DND-41 (cell line): ENCODE results near the gene GRAMD4.

Source experiments
- ATAC-seq: fragments of 200-7000 bp; cut with Tn5 transposase; 3 replicates; pipeline ENCODE4 v1.9.1; 2021; ENCODE audit warnings: low read depth; ENCODE audit not compliant: insufficient read depth
- DNase-seq: peaks from one replicate; pipeline ENCODE4 v3.0.0-alpha.2; 2020
- H2AFZ ChIP-seq: 2 replicates; pipeline ENCODE4 v1.6.0; 2012; ENCODE audit warnings: low read depth, low read length
- H3K27ac ChIP-seq: 2 replicates; pipeline ENCODE4 v1.5.1; 2012; ENCODE audit warnings: low read length, inconsistent platforms
- H3K27me3 ChIP-seq: fragments of 200-600 bp; sonication (generic); 2 replicates; pipeline ENCODE4 v1.6.0; 2012; ENCODE audit warnings: low read length, mild to moderate bottlenecking, inconsistent platforms; ENCODE audit not compliant: insufficient read depth, poor library complexity
- H3K36me3 ChIP-seq: 2 replicates; pipeline ENCODE4 v1.5.1; 2012; ENCODE audit warnings: low read length, inconsistent platforms; ENCODE audit not compliant: insufficient read depth
- H3K4me1 ChIP-seq: 2 replicates; pipeline ENCODE4 v1.5.1; 2012; ENCODE audit warnings: mild to moderate bottlenecking, low read length; ENCODE audit not compliant: insufficient read depth
- H3K4me2 ChIP-seq: 2 replicates; pipeline ENCODE4 v1.6.0; 2012; ENCODE audit warnings: mild to moderate bottlenecking, moderate library complexity, low read length, inconsistent platforms; ENCODE audit not compliant: insufficient read depth
- H3K4me3 ChIP-seq, 2 experiments: fragments of 200-600 bp in 1 of 2; shearing (Covaris generic) in 1 of 2; 2 replicates each; pipeline ENCODE4 v1.5.1; 2012 to 2016; ENCODE audit warnings: inconsistent platforms in 2 of 2, low read length in 2 of 2, mild to moderate bottlenecking in 2 of 2, low read depth in 1 of 2, moderate library complexity in 1 of 2
- H3K79me2 ChIP-seq: 2 replicates; pipeline ENCODE4 v1.6.0; 2012; ENCODE audit warnings: low read length, inconsistent platforms; ENCODE audit not compliant: insufficient read depth
- H3K9ac ChIP-seq: 2 replicates; pipeline ENCODE4 v1.6.0; 2012; ENCODE audit warnings: low read depth, mild to moderate bottlenecking, inconsistent platforms, low read length, moderate library complexity
- H3K9me3 ChIP-seq: 2 replicates; pipeline ENCODE4 v1.5.1; 2012; ENCODE audit warnings: low read length, moderate library complexity, mild to moderate bottlenecking, inconsistent platforms; ENCODE audit not compliant: insufficient read depth, severe bottlenecking
- H4K20me1 ChIP-seq: 2 replicates; pipeline ENCODE4 v1.6.0; 2012; ENCODE audit warnings: low read length; ENCODE audit not compliant: insufficient read depth
- CTCF ChIP-seq: IDR thresholded peaks from 2 replicates; pipeline ENCODE4 v1.5.1; 2012; ENCODE audit warnings: borderline replicate concordance, low read length, moderate library complexity, mild to moderate bottlenecking; ENCODE audit not compliant: poor library complexity, severe bottlenecking; ENCODE audit errors: extremely low read depth
- EZH2 ChIP-seq: IDR thresholded peaks from 3 replicates; pipeline ENCODE4 v1.6.1; 2012; ENCODE audit warnings: borderline replicate concordance, low read depth, mild to moderate bottlenecking, moderate library complexity, low read length, inconsistent platforms; ENCODE audit not compliant: severe bottlenecking

GRAMD4 gene

DNA sequence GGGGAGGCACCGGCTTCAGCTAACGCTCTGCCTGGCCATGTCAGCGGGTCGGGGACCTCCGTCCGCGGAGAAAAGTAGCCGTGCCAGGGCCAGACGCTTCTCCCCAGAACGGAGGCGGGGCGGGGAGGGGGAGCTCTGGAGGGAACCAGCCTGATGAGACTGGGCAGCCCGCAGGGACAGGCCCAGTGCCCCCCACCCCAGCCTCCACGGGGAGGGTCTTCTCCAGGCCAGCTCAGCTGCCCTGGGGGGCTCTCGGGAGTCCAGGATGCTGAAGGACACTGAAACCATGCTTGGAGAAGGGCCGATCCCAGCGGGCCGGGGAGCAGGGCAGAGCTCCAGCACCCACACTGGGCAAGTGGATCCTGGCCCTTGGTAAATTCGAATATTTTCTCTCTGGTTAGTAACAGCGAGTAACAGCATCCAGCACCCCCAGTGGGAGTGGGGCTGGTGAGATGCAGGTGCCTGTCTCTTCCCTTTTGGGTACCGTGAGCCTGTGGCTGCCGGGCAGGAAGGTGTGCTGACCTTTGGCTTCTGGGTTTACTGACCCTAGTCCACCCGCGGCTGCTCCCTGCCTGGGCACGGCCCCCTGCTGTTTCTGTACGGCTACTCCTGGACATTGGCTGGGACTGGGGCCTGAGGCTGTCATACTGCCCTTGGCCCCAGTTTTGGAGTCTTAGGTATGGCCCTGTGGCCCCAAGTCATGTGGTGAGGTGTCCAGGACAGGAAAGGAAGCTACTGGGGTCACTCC is 35.8 kb downstream of the GRAMD4 start:
- H3K27me3 ChIP-seq = no peaks in the 10 kb centered on the region
- no peak overlapping the region for H2AFZ ChIP-seq
- no peak overlapping the region for H3K4me3 ChIP-seq
- H3K4me1 ChIP-seq = no peaks in the 10 kb centered on the region
- H3K9me3 ChIP-seq = no peaks in the 10 kb centered on the region
- H3K4me2 ChIP-seq = no peak overlapping the region
- no peak for DNase-seq
- no peak for ATAC-seq
- H4K20me1 ChIP-seq = peaks cover 96% of the 10 kb centered on the region
- H3K79me2 ChIP-seq = peaks cover 94% of the 10 kb centered on the region
- peak overlapping the region; percentile 48 for H3K27ac ChIP-seq
- TF ChIP-seq CTCF = no peak
- no peak for TF ChIP-seq EZH2
- H3K36me3 ChIP-seq = peaks cover 94% of the 10 kb centered on the region
- no peak overlapping the region for H3K9ac ChIP-seq

DNA sequence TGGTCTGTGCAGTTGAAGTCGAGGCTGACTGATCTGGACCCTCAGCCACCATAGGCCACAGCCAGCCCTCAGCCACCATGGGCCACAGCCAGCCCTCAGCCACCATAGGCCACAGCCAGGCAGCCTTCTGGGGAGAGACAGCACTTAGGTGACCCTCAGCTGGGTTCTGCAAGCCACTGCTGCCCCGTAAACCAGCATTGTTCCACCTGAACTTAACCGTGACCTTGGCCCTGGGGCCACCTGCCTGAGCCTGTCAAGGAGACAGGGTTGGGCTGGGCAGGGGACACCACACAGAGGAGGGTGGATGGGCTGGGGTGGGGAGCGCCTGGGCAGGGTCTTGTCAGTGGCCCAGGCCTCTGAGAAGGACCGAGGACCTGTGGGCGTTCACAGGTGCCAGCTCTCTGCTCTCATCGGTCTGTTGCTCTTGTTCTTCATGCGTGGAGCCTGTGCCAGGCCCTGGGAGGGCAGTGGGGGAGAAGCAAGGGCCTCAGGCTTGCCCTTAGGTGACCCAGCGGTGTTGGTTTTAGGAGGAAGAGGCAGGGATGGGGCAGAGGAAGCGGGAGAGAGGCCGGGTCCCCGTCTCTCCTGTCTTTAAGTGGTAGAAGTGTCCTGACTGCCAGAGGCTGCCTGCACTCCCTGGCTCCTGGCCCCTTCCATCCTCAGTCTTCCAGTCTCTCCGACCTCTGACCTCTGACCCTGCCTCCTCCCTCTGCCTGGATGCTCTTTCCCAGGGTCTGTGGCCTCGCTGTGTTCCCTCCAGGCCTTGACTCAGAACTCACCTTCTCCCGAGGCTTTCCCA is 36.9 kb downstream of the GRAMD4 start:
- DNase-seq (no peak), ATAC-seq (no peak)
- Histone ChIP-seq H3K27ac (peak overlapping the region; percentile 48), H3K4me2 (no peak overlapping the region), H3K36me3 (peaks cover 94% of the 10 kb centered on the region), H3K4me3 (no peak overlapping the region), H2AFZ (no peak overlapping the region), H3K9me3 (no peaks in the 10 kb centered on the region), H4K20me1 (peaks cover 95% of the 10 kb centered on the region), H3K9ac (no peak overlapping the region), H3K79me2 (peaks cover 91% of the 10 kb centered on the region), H3K27me3 (no peaks in the 10 kb centered on the region), H3K4me1 (no peaks in the 10 kb centered on the region)
- no peak for TF ChIP-seq CTCF
- no peak for TF ChIP-seq EZH2

GRCh38 chr22:46657655-46657953 is 37.4 kb downstream of the GRAMD4 start:
- no peaks in the 10 kb centered on the region for H3K9me3 ChIP-seq
- H3K27me3 ChIP-seq = no peaks in the 10 kb centered on the region
- no peaks in the 10 kb centered on the region for H3K4me1 ChIP-seq
- no peak overlapping the region for H3K27ac ChIP-seq
- no peak for TF ChIP-seq EZH2
- TF ChIP-seq CTCF = no peak
- peaks cover 94% of the 10 kb centered on the region for H3K36me3 ChIP-seq
- H4K20me1 ChIP-seq = peaks cover 90% of the 10 kb centered on the region
- H3K9ac ChIP-seq = no peak overlapping the region
- no peak overlapping the region for H3K4me3 ChIP-seq
- no peak overlapping the region for H2AFZ ChIP-seq
- H3K79me2 ChIP-seq = peaks cover 88% of the 10 kb centered on the region
- DNase-seq (no peak), ATAC-seq (no peak)
- H3K4me2 ChIP-seq = no peak overlapping the region
